Measurements from ENCODE around the gene OPHN1. TPM values are rescaled to one million over a fixed set of nuclear protein-coding genes. Genes with fewer than 3 reads are reported as not detected.

OPHN1 gene
- total and polyA plus RNA-seq, 2 of the 13 experiments (the other 11 are each of a cell fraction or from before 2014, with no cell fraction given) = 1.6 to 1.7 TPM

GRCh38 chrX:68195561-68195960 lies 237.7 kb downstream of the OPHN1 start:
- Histone ChIP-seq H3K79me2 (ENCODE audit: insufficient read depth, low read length) (no peaks in the 10 kb centered on the region), H3K27ac (ENCODE audit: extremely low read length, insufficient read depth, low read length) (no peak overlapping the region), H3K4me1 (ENCODE audit: insufficient read depth, low read length) (no peaks in the 10 kb centered on the region), H4K20me1 (ENCODE audit: insufficient read depth, low read length) (no peaks in the 10 kb centered on the region), H3K36me3 (replicated peaks in 1 of 2; ENCODE audit: control insufficient read depth in 1 of 2, insufficient read depth in 2 of 2, low read length in 2 of 2) (no peaks in the 10 kb centered on the region), H2AFZ (ENCODE audit: low read length) (no peak overlapping the region), H3K27me3 (ENCODE audit: control insufficient read depth in 1 of 2, insufficient read depth in 2 of 2, low read length in 2 of 2) (no peaks in the 10 kb centered on the region), H3K4me2 (ENCODE audit: low read depth, low read length) (no peak overlapping the region), H3K4me3 (replicated peaks in 1 of 3; ENCODE audit: insufficient read depth in 1 of 3, low read depth in 2 of 3, low read length in 3 of 3) (no peak overlapping the region), H3K9ac (ENCODE audit: insufficient read depth, low read depth, low read length) (no peak overlapping the region), H3K9me3 (ENCODE audit: low read length) (no peaks in the 10 kb centered on the region)
- POLR2A ChIA-PET = no interaction called here
- TF ChIP-seq SNRNP70 (IDR thresholded peaks at IDR 0.05; ENCODE audit: low read depth, low read length) (no peak), RORA (CRISPR knock-in tag; IDR thresholded peaks at IDR 0.05) (no peak), HOXA7 (CRISPR knock-in tag; IDR thresholded peaks at IDR 0.05) (no peak), MEIS2 (CRISPR knock-in tag; IDR thresholded peaks at IDR 0.05) (no peak), FOXC1 (CRISPR knock-in tag; IDR thresholded peaks at IDR 0.05; ENCODE audit: borderline replicate concordance) (no peak), ARID3A (IDR thresholded peaks at IDR 0.05; ENCODE audit: low read depth, low read length) (no peak)
- BruUV-seq (replicated peaks) = no TSS peak
- FAIRE-seq (no peak), DNase-seq (ENCODE audit: low spot score) (no peak), ATAC-seq (no peak)
- CTCF ChIA-PET (ENCODE audit: low intra/inter-chr PET ratio, low total read pairs) = no interaction called here
- intact Hi-C loops (cut with micrococcal nuclease; ENCODE audit: unreplicated experiment) = loop anchor here (5.0 kb wide), 1 partner anchor 502 kb away; no protein-coding TSS in a partner anchor
- in situ Hi-C loops (cut with HindIII; ENCODE audit: extremely low pct_ligation_motif_present, low pct_unique_long_range_greater_than_20kb) = loop anchor here (5.0 to 10.0 kb wide), 2 partner anchors 299 to 517 kb away; partner anchors contain the start of gene YIPF6

GRCh38 chrX:68193786-68194185 lies 239.5 kb downstream of the OPHN1 start:
- ChIA-PET CTCF (ENCODE audit: low intra/inter-chr PET ratio, low total read pairs) (no interaction called here), POLR2A (no interaction called here)
- intact Hi-C loops (cut with micrococcal nuclease; ENCODE audit: unreplicated experiment) = no loop called here
- TF ChIP-seq ZNF580 (CRISPR knock-in tag; IDR thresholded peaks at IDR 0.05; ENCODE audit: borderline replicate concordance, low read depth) (no peak), GTF2F1 (IDR thresholded peaks at IDR 0.05; ENCODE audit: low read length) (no peak), POLR2A (IDR thresholded peaks at IDR 0.05; ENCODE audit: insufficient read depth in 1 of 2, low read depth in 2 of 2, low read length in 2 of 2) (no peak), ZFP90 (CRISPR knock-in tag; IDR thresholded peaks at IDR 0.05; ENCODE audit: borderline replicate concordance) (no peak), TIGD3 (CRISPR knock-in tag; IDR thresholded peaks at IDR 0.05; ENCODE audit: borderline replicate concordance) (no peak), MTF2 (CRISPR knock-in tag; IDR thresholded peaks at IDR 0.05; ENCODE audit: borderline replicate concordance) (no peak), ZNF33A (CRISPR knock-in tag; IDR thresholded peaks at IDR 0.05; ENCODE audit: borderline replicate concordance) (no peak), NR0B2 (CRISPR knock-in tag; IDR thresholded peaks at IDR 0.05) (no peak)

More at GRCh38 chrX:68193786-68194185, 239.5 kb downstream of the OPHN1 start:
- Histone ChIP-seq H3K4me1 (ENCODE audit: insufficient read depth, low read length) (no peaks in the 10 kb centered on the region), H3K27ac (ENCODE audit: extremely low read length, insufficient read depth, low read length) (no peak overlapping the region), H3K9me3 (ENCODE audit: low read length) (no peaks in the 10 kb centered on the region), H2AFZ (ENCODE audit: low read length) (no peak overlapping the region), H3K27me3 (ENCODE audit: control insufficient read depth in 1 of 2, insufficient read depth in 2 of 2, low read length in 2 of 2) (no peaks in the 10 kb centered on the region), H3K4me3 (replicated peaks in 1 of 3; ENCODE audit: insufficient read depth in 1 of 3, low read depth in 2 of 3, low read length in 3 of 3) (no peak overlapping the region), H3K4me2 (ENCODE audit: low read depth, low read length) (no peak overlapping the region), H3K9ac (ENCODE audit: insufficient read depth, low read depth, low read length) (no peak overlapping the region), H3K36me3 (replicated peaks in 1 of 2; ENCODE audit: control insufficient read depth in 1 of 2, insufficient read depth in 2 of 2, low read length in 2 of 2) (no peaks in the 10 kb centered on the region), H3K79me2 (ENCODE audit: insufficient read depth, low read length) (no peaks in the 10 kb centered on the region), H4K20me1 (ENCODE audit: insufficient read depth, low read length) (no peaks in the 10 kb centered on the region)
- FAIRE-seq (no peak), DNase-seq (ENCODE audit: low spot score) (no peak), ATAC-seq (no peak)
- in situ Hi-C loops (cut with HindIII; ENCODE audit: extremely low pct_ligation_motif_present, low pct_unique_long_range_greater_than_20kb) = loop anchor here (10.0 kb wide), 1 partner anchor 301 kb away; the partner anchor contains the start of gene YIPF6
- 93% methylated on average over 2 of the region's 2 CpGs for WGBS (ENCODE audit: low lambda C conversion rate)
- no TSS peak for BruUV-seq (replicated peaks)

Measured in HepG2 (cell line).